Trophoblast cell (in vitro differentiated cells and primary cell): Measurements from ENCODE around the gene SEMA3C.
A peak's percentile ranks its signal among the peaks of the same experiment; 100 is the strongest.

Experiments used
- DNase-seq, 2 donors: peaks; one replicate each; pipeline ENCODE4 v3.0.0-alpha.2; 2016
- H2AFZ ChIP-seq: 2 replicates; pipeline ENCODE4 v1.6.1; 2013; ENCODE audit warnings: low read length, moderate library complexity, mild to moderate bottlenecking; ENCODE audit not compliant: insufficient read depth, poor library complexity
- H2AK5ac ChIP-seq: 2 replicates; pipeline ENCODE4 v1.6.1; 2013; ENCODE audit warnings: mild to moderate bottlenecking, low read length
- H2BK120ac ChIP-seq: 2 replicates; pipeline ENCODE4 v1.6.1; 2013; ENCODE audit warnings: low read length, mild to moderate bottlenecking, moderate library complexity; ENCODE audit not compliant: insufficient read depth, poor library complexity
- H2BK12ac ChIP-seq: 2 replicates; pipeline ENCODE4 v1.6.1; 2013; ENCODE audit warnings: mild to moderate bottlenecking, low read length, moderate library complexity
- H2BK5ac ChIP-seq: 2 replicates; pipeline ENCODE4 v1.6.1; 2013; ENCODE audit warnings: low read length, low read depth, moderate library complexity, mild to moderate bottlenecking; ENCODE audit not compliant: poor library complexity
- H3K14ac ChIP-seq: 2 replicates; pipeline ENCODE4 v1.6.1; 2013; ENCODE audit warnings: mild to moderate bottlenecking, low read length
- H3K18ac ChIP-seq: 2 replicates; pipeline ENCODE4 v1.6.1; 2013; ENCODE audit warnings: mild to moderate bottlenecking, low read length
- H3K23ac ChIP-seq: 2 replicates; pipeline ENCODE4 v1.6.1; 2013; ENCODE audit warnings: low read length
- H3K27ac ChIP-seq: 2 replicates; pipeline ENCODE4 v1.5.1; 2013; ENCODE audit warnings: low read depth, mild to moderate bottlenecking, inconsistent platforms, low read length, moderate library complexity
- H3K27me3 ChIP-seq: 2 replicates; pipeline ENCODE4 v1.6.1; 2013; ENCODE audit warnings: inconsistent platforms, mild to moderate bottlenecking, low read length, moderate library complexity; ENCODE audit not compliant: insufficient read depth
- H3K36me3 ChIP-seq, 2 experiments: 1 replicate in 1 of 2; 2 replicates in 1 of 2; pipeline ENCODE4 v1.6.1; 2013; ENCODE audit warnings: low read length in 2 of 2, mild to moderate bottlenecking in 2 of 2, moderate library complexity in 1 of 2; ENCODE audit not compliant: insufficient read depth in 2 of 2, control insufficient read depth in 1 of 2
- H3K4ac ChIP-seq: 2 replicates; pipeline ENCODE4 v1.6.1; 2013; ENCODE audit warnings: low read depth, mild to moderate bottlenecking, low read length, moderate library complexity
- H3K4me1 ChIP-seq, 2 experiments: 1 replicate in 1 of 2; 2 replicates in 1 of 2; pipeline ENCODE4 v1.6.1; 2013; ENCODE audit warnings: low read length in 2 of 2, mild to moderate bottlenecking in 2 of 2, moderate library complexity in 1 of 2; ENCODE audit not compliant: insufficient read depth in 2 of 2, control insufficient read depth in 1 of 2
- H3K4me2 ChIP-seq: 2 replicates; pipeline ENCODE4 v1.6.1; 2013; ENCODE audit warnings: inconsistent platforms, mild to moderate bottlenecking, low read length, moderate library complexity
- H3K4me3 ChIP-seq: 2 replicates; pipeline ENCODE4 v1.5.1; 2013; ENCODE audit warnings: mild to moderate bottlenecking, low read depth, low read length, inconsistent platforms
- H3K79me1 ChIP-seq: one replicate; pipeline ENCODE4 v1.6.1; 2013; ENCODE audit warnings: low read length
- H3K79me2 ChIP-seq: 2 replicates; pipeline ENCODE4 v1.6.1; 2013; ENCODE audit warnings: low read length, mild to moderate bottlenecking; ENCODE audit not compliant: control insufficient read depth, insufficient read depth, poor library complexity
- H3K9ac ChIP-seq: 2 replicates; pipeline ENCODE4 v1.6.1; 2013; ENCODE audit warnings: mild to moderate bottlenecking, low read length
- H3K9me3 ChIP-seq: 2 replicates; pipeline ENCODE4 v1.6.1; 2013; ENCODE audit warnings: low read depth, mild to moderate bottlenecking, control low read depth, inconsistent platforms, low read length; ENCODE audit not compliant: insufficient read depth
- H4K12ac ChIP-seq: 2 replicates; pipeline ENCODE4 v1.6.1; 2013; ENCODE audit warnings: low read depth, mild to moderate bottlenecking, low read length, moderate library complexity
- H4K8ac ChIP-seq: 2 replicates; pipeline ENCODE4 v1.6.1; 2013; ENCODE audit warnings: low read depth, mild to moderate bottlenecking, low read length, moderate library complexity
- H4K91ac ChIP-seq: one replicate; pipeline ENCODE4 v1.6.1; 2013; ENCODE audit warnings: low read depth, mild to moderate bottlenecking, low read length, moderate library complexity
- WGBS: extraction: QIAGEN DNeasy Blood & Tissue Kit; methylation state at CpG from one replicate; pipeline ENCODE4 v1.1.7; 2013; ENCODE audit warnings: missing lambda C conversion rate; ENCODE audit not compliant: insufficient read length, insufficient coverage; ENCODE audit errors: extremely low coverage; 5-methylcytosine and 5-hydroxymethylcytosine counted together

The SEMA3C gene

DNA sequence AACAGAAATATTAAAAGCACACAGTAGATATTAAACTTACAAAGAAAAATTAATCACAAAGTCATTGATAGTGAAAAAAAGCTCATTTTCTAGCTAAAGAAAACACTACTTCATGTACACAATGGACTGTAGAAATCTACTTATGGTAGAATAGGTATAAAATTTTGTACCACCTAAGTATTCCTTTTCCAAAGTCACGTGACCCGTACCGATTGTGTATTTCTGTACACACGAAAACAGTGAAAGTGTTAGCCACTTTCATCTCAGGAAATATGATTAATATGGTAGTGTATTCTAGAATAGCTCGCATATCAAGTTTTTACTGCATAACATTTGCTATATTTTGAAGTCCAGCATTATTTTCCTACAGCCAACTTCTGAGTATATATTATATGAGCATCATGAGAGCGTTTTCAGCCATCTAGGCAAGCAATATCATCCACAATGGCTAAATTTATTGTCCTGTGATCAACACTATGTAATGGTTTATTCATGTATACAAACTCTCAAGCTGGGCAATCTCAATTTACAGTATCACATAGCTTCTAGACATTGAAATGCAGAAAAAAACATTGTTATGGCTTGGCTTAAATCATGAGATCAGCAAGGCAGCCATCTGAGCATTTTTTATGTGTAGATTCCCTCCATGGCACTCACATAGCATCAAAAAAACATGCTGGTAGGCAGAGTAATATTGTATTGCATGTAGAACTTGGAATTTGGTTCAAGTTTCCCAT, 165.7 kb downstream of the SEMA3C start:
- H3K14ac ChIP-seq, result no peak overlapping the region

GRCh38 chr7:80749270-80749669, 169.6 kb downstream of the SEMA3C start:
- Histone ChIP-seq H2AK5ac (no peak overlapping the region), H3K9ac (no peak overlapping the region), H3K36me3 (peaks cover 3% of the 10 kb centered on the region in 2 experiments), H3K4me1 (no peaks in the 10 kb centered on the region), H3K9me3 (no peaks in the 10 kb centered on the region), H3K23ac (no peak overlapping the region), H4K8ac (no peak overlapping the region), H3K4ac (no peak overlapping the region), H2BK120ac (no peak overlapping the region), H3K4me3 (no peak overlapping the region), H3K14ac (no peak overlapping the region), H2BK12ac (no peak overlapping the region), H3K4me2 (no peak overlapping the region), H2BK5ac (no peak overlapping the region), H4K91ac (no peak overlapping the region), H2AFZ (no peak overlapping the region), H3K18ac (no peak overlapping the region), H3K79me1 (peaks cover 2% of the 10 kb centered on the region), H3K79me2 (no peaks in the 10 kb centered on the region), H3K27ac (no peak overlapping the region), H3K27me3 (no peaks in the 10 kb centered on the region), H4K12ac (no peak overlapping the region)
- DNase-seq, result peak in 1 of 2 donors; percentile 56
- no CpG with 5 or more reads among the region's 2 CpGs for WGBS

More for the DNA sequence above, 165.7 kb downstream of the SEMA3C start:
- whole genome bisulfite sequencing, result no CpG with 5 or more reads among the region's 6 CpGs
- H4K12ac ChIP-seq, result no peak overlapping the region
- no peak overlapping the region for H3K27ac ChIP-seq
- no peak overlapping the region for H3K18ac ChIP-seq
- H3K4me2 ChIP-seq, result no peak overlapping the region
- no peaks in the 10 kb centered on the region for H3K9me3 ChIP-seq
- H3K23ac ChIP-seq, result no peak overlapping the region
- H3K4me1 ChIP-seq, result no peaks in the 10 kb centered on the region
- no peaks in the 10 kb centered on the region for H3K79me1 ChIP-seq
- H2BK12ac ChIP-seq, result no peak overlapping the region
- H3K27me3 ChIP-seq, result no peaks in the 10 kb centered on the region
- H2AK5ac ChIP-seq, result no peak overlapping the region
- no peak overlapping the region for H2BK5ac ChIP-seq
- H3K4me3 ChIP-seq, result no peak overlapping the region
- H2AFZ ChIP-seq, result no peak overlapping the region
- no peak overlapping the region for H4K8ac ChIP-seq
- H4K91ac ChIP-seq, result no peak overlapping the region
- DNase-seq, result peak in 1 of 2 donors; percentile 65
- no peak overlapping the region for H2BK120ac ChIP-seq
- H3K4ac ChIP-seq, result no peak overlapping the region
- peaks cover under 1% of the 10 kb centered on the region in 2 experiments for H3K36me3 ChIP-seq
- H3K79me2 ChIP-seq, result no peaks in the 10 kb centered on the region
- H3K9ac ChIP-seq, result no peak overlapping the region

DNA sequence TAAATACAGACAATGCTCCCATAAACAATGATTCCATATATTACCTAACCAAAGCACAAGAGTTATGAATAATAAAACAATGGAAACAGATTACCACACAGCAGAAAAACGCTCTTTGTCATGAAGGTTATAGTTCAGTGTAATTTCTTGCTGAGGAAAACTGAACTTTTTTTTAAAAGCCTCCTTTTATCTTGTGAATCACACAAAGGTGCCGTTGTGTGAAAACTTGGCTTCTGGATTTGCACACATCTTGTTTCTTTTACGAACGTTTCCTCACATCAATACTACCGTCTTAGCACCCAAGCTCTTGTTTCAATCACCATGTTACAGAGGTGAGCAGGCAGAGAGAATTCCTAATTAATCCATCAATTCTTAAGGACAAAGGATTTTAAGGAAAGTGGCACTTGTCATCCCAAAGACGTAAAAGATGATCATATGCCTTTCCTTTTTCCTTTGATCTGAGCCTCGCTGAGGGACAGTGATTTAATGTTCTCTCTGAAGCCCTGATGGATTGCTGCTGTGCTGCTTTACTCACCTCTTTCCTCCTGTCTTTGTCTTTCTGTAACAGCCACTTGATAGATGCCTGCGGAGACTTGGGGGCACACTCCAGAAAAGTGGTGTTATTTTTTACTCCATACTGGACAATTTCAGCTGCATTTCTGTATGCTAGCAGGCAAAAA, 170.3 kb downstream of the SEMA3C start:
- Histone ChIP-seq H4K12ac (no peak overlapping the region), H3K9me3 (no peaks in the 10 kb centered on the region), H3K14ac (no peak overlapping the region), H3K23ac (no peak overlapping the region), H2AFZ (no peak overlapping the region), H3K4me2 (no peak overlapping the region), H4K91ac (no peak overlapping the region), H2AK5ac (no peak overlapping the region), H3K9ac (no peak overlapping the region), H3K4me1 (no peaks in the 10 kb centered on the region), H3K18ac (no peak overlapping the region), H3K4ac (no peak overlapping the region), H4K8ac (no peak overlapping the region), H3K79me2 (no peaks in the 10 kb centered on the region), H3K4me3 (no peak overlapping the region), H2BK5ac (no peak overlapping the region), H2BK120ac (no peak overlapping the region), H2BK12ac (no peak overlapping the region), H3K79me1 (peaks cover 2% of the 10 kb centered on the region), H3K27ac (no peak overlapping the region), H3K27me3 (no peaks in the 10 kb centered on the region), H3K36me3 (peaks cover 3% of the 10 kb centered on the region in 2 experiments)
- no CpG with 5 or more reads among the region's 8 CpGs for WGBS
- no peak for DNase-seq

GRCh38 chr7:80740778-80741545, 177.9 kb downstream of the SEMA3C start:
- Histone ChIP-seq H2BK5ac (no peak overlapping the region), H3K18ac (no peak overlapping the region), H4K12ac (no peak overlapping the region), H4K8ac (no peak overlapping the region), H3K14ac (no peak overlapping the region), H2BK12ac (no peak overlapping the region), H3K4me1 (no peaks in the 10 kb centered on the region), H2AFZ (no peak overlapping the region), H4K91ac (no peak overlapping the region), H3K36me3 (peaks cover 3% of the 10 kb centered on the region in 2 experiments), H2BK120ac (no peak overlapping the region), H3K27me3 (no peaks in the 10 kb centered on the region), H3K4me3 (no peak overlapping the region), H2AK5ac (no peak overlapping the region), H3K23ac (no peak overlapping the region), H3K9me3 (no peaks in the 10 kb centered on the region), H3K4me2 (no peak overlapping the region), H3K9ac (no peak overlapping the region), H3K79me2 (no peaks in the 10 kb centered on the region), H3K4ac (no peak overlapping the region), H3K79me1 (peaks cover 4% of the 10 kb centered on the region), H3K27ac (no peak overlapping the region)
- DNase-seq, result peak in 1 of 2 donors; percentile 27
- WGBS, result no CpG with 5 or more reads among the region's 1 CpG
